Measurements from ENCODE around the gene AJM1.

The AJM1 gene

DNA sequence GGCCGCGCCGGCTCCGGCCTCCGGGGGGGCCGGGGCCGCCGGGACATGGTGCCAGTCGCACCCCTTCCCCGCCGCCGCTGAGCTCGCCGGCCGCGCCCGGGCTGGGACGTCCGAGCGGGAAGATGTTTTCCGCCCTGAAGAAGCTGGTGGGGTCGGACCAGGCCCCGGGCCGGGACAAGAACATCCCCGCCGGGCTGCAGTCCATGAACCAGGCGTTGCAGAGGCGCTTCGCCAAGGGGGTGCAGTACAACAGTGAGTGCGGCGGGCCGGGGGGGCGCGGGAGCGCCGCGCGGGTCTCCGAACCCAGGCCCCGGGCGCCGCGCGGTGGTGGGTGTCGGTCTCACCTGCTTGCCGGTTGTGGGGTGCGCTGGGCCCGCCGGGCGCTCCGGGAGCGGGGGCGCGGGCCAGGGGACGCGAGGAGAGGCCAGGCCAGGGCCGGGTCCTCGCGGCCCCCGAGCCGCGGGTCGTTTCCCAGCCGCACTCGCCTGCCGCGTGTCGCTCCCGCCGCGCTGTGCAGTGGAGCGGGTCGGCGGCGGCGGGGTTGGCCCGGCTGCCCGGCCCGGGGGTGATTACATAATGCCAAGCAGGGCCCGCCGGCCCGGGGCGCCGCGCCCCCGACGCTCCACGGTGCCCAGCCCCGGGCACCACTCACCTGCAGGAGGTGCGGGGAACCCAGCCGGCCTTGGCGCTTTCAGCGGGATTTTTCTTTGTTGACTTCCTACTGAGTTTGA, 34.0 kb upstream of the AJM1 start:
- DNase-seq (ENCODE audit: low read depth) = peak; percentile 43

DNA sequence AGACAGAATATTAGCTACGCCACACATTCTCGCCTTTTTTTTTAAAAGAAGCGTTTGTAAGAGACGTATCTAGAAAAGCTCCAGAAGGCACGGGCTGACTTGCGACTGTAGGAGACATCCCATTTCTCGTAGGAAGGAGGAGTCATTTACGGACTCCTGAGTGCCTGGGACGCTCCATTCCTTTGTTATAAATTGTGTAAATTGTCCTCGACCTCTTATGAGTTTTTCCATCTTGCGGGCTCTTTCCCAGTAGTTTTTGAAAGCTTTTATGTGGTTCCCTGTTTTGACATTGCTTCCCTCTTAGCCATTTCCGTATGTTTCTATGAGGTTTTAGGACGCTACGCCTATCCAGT, 33.5 kb upstream of the AJM1 start:
- no peak for DNase-seq (ENCODE audit: low read depth)

DNA sequence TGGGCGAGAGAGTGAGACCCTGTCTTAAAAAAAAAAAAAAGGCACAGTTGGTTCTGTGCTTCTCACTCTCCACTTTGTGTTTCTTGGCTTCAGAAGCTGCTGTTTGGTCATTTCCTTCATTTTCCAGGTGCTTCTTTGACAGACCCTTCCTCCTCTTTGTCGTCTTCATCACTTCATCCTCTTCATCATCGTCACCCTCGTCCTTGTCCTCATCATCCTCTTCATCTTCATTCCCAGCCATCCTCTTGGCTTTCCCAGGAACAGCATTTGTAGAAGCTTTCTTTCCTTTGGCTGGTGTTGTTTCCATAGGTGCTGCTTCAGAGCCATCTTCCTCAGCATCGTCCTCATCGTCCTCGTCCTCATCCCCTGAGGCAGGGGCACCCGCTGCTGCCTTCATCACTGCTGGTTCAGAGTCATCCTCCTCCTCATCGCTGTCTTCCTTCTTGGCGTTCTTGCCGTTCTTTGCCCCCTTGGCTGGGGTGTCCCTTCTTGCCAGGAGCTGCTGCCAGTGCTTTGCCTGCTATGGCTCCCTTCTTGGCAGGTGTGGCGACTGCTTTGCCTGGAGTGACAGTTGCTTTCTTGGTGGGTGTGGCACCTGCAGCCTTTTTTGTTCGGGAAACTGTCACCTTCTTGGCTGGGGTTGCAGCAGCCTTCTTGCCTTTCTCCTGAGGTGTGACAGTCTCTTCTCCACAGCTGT, 27.4 kb upstream of the AJM1 start:
- no peak for DNase-seq (ENCODE audit: low read depth)

DNA sequence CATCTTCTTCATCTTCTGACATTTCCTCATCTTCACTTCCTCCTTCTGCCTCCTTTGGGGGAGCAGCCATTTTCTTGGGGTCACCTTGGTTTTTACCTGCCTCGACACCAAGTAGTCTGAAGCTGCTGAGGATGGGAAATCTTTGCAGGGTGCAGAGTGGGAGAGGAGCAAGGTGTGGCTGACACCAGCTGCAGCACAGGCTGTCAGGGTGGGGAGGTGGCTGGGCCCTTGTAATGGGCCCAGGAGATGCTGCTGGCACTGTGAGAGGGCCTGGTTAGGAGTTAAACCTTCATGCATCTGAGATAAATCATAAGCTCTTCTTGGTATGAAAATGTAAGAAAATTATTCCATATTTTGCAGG, 26.9 kb upstream of the AJM1 start:
- DNase-seq (ENCODE audit: low read depth) = no peak

DNA sequence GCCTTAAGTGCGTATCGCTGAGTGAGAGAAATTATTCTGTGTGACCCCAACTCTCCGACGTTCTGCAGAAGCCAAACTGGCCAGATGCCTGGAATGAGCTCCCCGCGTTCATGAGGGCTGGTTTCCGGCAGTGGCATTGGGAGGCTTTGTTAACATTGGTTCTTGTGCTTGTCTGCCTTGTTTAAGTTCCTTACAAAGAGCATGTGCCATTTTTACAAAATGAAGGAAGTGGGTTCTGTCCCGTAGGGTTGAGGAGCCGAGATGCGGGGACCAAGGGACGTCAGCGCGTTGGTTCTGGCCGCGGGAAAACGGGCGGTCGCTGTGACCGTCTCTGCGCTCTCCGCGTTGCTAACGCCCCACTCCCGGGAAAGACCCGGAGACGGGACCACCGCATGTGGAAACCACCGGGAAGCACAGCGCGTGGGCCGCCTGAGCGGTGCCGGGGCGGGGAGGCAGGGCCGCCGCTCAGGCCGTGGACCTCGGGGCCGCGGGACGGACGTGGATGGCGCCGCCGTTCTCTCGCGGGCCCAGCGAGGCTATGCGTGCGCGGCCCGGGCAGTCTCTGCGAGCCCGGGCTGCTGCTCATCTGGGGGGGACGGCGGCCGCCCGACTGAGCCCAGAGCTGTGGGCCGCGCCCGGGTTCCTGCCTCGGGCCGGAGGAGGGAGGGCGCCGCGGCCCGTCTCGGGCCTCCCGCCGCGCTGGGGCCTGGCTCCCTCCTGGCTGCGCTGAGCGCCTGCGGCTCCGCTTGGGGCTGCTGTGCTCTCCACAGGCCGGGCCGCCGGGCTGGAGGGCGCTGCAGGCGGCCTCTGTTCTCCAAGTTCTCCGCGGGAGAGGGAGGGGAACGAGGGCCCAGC, 21.1 kb upstream of the AJM1 start:
- no peak for DNase-seq (ENCODE audit: low read depth)

DNA sequence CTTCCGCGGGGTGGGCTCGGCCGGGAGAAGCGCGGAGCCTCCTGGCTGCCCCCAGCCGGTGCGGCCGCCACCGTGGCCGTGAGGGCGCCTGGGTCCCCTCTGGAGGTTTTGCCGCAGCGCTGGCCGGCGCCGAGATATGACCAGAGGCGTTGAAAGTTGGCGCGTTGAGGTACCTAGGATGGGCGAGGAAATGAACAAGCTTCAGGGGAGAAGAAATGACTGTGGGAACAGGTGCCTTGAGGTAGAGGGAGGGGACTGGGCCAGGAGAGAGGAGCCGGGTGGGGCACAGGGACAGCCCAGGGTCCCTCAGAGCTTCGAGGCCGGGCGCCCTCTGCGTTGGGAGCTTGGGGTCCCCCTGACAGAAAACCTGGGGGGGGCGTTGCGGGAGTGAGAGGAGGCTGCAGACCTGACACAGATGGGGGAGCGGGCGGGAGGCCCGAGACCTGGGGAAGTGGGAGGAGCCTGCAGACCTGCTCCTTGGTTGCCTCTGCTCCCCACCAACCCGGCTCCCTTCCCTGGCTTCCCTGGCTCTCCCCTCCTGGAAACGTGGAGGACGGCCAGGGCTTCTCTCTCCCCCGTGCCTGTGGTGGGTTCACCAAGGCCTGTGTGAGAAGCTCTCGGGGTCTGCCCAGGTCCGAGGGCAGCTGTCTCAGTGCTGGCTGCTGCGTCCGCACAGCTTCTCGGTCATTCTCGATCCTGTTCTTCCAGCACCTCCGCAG, 20.3 kb upstream of the AJM1 start:
- DNase-seq (ENCODE audit: low read depth) = no peak

DNA sequence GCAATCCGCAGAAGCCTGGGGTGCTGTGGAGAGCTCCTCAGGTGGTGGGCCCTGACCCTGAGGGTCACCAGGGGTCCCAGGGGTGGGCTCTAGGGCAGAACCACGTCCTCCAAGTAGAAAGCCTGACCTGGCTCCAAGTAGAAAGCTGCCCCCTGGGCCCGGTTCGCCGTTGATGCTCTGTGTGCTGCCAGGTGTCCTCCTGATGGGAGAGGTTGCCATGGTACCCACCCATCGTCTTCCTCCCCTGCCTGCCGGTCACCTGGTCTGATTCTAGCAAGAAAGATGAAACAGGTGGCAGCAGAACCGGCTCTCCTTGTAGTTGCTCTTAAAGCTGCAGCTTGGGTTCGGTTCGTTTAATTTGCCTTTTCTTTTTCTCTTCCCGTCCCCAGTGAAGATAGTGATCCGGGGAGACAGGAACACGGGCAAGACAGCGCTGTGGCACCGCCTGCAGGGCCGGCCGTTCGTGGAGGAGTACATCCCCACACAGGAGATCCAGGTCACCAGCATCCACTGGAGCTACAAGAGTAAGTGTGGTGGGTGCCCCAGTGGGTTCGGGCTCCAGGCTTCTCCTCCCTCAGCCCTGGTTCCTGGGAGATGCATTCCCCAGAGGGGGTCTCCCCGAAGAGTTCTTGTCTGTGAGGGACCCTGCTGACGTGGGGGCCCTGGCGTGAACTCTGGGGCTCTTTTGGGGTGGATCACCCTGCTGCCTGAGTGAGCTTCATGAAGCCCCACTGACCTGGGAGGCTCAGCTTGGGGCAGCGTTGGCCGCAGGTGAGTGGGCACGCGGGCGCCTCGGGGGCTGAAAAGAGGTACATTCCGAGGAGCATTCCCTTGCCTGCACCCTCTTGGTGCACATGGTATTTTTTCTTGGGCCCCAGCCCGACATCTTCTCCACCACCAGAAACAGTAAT, 18.9 kb upstream of the AJM1 start:
- DNase-seq (ENCODE audit: low read depth) = no peak

DNA sequence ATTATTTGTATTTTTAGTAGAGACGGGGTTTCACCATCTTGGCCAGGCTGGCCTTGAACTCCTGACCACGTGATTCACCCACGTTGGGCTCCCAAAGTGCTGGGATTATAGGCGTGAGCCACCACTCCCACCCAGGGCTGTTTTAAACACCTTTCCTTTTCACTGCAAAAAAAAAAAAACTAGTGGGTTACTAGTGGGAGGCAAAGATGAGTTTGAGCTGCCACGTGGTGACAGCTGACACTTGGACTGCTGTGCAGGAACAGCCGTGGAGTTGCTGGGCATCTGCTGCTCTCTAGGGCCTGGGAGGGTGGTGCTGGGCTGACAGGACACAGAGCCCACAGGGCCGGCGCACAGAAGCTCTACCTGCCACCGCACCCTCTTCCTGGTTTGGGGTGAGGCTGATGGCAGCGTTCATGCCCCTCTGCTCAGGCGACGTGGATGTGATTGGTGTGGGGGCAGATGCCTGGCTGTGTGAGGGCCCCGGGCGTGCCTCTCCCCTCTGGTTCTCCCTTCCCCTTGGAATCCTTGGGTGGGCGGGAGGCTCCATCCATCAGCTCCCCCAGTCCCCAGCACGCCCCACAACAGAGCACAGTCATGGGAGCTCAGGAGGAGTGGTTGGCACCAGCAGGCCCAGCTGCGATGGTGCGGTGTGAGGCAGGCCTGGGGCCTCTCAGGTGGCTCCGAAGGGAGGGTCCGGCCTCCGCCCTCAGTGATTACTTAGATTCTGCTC, 17.6 kb upstream of the AJM1 start:
- no peak for DNase-seq (ENCODE audit: low read depth)

DNA sequence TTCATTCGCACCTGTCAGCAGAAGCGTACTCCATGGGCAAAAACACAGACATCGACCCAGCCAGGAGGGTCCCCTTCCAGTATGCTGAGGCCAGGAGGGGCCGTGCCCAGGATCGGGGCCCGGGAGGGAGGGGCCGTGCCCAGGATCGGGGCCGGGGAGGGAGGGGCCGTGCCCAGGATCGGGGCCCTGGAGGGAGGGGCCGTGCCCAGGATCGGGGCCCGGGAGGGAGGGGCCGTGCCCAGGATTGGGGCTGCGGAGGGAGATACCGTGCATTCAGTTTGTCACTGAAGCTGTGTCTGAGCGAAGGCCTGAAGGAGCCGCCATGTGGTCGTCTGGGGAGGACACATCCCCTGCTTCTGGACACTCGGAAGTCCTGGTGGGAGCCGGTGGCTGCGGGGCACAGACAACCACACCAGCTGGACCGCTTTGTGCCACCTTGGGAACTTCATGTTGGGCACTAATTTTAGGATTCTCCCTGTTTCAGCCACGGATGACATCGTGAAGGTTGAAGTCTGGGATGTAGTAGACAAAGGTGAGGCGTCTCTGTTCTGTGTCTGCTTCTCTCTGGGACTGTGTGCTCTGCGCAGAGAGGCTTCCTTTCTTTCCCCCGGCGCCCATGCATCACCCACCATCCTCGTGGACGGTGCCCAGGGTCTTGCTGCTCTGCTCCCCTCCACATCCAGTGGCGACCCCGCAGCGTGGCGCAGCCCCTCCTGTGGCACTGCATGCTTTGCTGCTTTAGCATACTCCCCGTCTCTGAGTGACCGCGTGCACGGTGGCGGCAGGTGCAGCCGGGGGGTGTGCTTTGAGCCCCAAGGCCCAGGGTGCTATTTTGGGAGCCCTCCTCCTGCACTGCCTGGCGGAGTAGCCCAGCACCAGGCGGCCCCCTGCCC, 16.7 kb upstream of the AJM1 start:
- DNase-seq (ENCODE audit: low read depth) = no peak

DNA sequence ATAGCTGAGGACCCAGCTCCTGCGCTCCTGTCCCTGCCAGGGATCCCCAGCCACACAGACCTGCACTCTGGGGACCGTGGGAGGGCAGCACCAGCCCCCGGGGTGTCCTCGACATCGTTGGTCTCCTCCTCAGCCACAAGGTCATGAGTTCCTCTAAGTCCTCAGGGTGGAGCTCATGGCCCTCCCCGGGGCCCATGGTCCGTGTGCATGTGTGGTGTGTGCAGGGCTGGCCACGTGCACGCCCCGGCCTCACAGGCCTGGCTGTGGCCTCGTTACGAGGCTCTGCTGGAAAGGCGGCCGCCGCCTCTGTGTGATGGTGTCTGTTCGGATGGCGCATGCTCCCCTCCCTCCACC, 16.1 kb upstream of the AJM1 start:
- DNase-seq (ENCODE audit: low read depth) = no peak

DNA sequence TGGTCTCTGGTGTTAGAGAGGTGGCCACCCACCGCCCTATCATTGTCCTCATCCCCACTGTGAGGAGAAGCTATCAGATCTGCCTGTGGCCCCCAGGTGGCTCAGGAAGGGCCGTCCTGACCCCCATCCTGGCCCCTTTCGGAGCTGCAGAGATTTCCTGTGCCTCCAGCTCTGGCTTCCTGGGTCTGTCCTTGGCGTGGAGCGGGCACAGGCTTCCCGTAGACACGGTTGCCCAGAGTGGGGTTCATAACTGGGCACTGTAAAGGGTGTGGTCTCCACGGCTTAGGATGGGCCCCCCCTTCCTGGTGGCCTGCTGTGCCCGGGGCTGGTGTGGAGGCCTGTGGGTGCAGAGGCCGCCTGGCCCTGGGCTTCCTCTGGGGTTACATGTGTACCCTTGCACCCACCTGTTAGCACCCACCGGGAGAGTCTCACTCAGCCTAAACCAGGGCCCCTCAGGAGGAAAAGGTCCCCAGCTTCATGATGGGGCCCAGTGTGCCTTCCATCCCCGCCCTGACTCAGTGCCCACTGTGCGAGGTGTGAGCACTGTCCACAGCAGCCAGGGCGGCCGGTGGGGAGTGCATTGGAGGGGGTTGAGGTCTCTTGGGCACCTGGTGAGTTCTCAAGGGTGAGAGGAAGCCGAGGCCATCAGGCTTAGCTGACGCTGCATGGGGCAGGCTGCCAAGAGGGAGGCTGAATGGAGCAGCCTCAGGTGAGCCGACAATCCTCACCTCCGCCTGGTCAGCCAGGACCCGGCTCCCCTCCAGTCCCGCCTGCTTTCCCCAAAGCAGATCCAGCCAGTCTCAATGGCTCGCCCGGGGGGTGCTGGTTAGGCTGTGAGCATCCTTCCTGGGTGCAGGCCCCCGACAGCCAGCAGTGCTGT, 15.3 kb upstream of the AJM1 start:
- no peak for DNase-seq (ENCODE audit: low read depth)

DNA sequence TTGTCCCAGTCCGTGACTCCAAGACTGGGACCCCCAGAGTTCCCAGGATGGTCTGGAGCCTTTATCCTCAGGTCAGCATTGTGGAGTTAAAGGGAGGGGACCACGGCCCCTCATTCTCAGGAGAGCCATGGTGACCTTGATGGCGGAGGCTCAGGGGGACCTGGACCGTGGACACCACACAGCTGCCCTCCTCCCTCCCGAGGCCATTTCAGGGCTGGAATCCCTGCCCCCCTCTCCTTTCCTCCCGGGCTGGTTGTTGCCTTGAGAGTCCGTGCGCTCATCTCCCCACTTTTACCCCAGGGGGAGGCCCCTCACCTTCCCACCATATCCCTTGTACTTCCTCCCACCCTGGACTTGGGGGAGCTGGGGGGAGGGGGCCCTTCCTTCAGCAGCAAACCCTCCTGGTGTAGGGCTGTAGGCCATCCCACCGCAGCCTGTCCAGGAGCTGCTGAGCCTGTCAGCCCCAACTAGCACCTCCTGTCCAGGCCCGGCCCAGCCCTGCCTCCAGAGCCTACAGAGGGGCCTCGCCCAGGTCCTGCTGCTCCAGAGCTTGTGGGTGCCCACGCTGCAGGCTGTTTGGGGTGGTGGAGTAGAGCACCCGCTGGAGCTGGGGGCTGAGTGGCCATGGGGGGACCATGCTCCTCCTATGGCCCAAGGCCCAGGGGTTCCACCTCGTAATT, 14.3 kb upstream of the AJM1 start:
- DNase-seq (ENCODE audit: low read depth) = no peak

DNA sequence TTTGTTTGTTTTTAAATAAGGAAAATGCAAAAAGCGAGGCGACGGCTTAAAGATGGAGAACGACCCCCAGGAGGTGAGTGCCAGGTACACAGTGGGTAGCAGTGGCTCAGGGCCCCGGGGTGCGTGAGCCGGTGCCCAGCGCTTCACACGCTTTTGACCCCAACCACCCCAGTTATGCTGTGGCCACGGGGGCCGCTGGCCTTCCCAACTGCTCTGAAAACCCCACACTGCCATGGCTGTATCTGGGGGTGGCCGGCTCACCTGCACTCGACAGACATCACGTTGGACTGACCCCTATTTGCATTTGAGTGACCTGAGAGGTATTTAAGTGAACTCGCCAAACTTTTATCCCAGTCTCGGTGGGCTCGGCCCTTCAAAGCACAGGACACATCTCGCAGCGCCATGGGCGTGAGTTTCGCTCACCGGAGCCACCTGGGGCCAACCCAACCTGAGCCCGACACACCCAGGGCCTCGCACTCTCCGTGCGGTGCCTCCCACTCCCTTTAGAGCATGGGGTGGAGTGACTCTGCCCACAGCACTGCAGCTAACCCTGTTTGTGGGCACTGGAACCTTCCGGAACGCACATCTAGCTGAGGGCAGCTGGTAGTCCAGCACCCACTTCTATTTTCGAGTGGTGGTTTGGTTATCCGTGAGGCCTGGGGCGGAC, 13.7 kb upstream of the AJM1 start:
- DNase-seq (ENCODE audit: low read depth) = no peak

DNA sequence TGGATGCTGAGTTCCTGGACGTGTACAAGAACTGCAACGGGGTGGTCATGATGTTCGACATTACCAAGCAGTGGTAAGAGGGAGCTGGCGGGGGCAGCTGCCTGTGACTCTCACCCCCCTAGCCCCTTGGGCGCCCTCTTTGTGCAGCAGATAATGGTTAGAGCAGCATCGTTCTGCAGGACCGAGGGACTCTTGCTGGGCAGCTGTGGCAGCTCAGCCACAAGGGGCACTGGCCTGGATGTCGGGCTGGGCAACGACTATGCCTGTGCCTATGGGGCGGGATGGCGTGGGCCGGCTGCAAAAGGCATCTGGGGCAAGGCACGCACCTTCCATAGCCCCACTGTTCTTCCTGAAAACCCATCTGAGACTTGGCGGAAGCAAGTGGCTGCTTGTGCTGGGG, 12.9 kb upstream of the AJM1 start:
- no peak for DNase-seq (ENCODE audit: low read depth)

DNA sequence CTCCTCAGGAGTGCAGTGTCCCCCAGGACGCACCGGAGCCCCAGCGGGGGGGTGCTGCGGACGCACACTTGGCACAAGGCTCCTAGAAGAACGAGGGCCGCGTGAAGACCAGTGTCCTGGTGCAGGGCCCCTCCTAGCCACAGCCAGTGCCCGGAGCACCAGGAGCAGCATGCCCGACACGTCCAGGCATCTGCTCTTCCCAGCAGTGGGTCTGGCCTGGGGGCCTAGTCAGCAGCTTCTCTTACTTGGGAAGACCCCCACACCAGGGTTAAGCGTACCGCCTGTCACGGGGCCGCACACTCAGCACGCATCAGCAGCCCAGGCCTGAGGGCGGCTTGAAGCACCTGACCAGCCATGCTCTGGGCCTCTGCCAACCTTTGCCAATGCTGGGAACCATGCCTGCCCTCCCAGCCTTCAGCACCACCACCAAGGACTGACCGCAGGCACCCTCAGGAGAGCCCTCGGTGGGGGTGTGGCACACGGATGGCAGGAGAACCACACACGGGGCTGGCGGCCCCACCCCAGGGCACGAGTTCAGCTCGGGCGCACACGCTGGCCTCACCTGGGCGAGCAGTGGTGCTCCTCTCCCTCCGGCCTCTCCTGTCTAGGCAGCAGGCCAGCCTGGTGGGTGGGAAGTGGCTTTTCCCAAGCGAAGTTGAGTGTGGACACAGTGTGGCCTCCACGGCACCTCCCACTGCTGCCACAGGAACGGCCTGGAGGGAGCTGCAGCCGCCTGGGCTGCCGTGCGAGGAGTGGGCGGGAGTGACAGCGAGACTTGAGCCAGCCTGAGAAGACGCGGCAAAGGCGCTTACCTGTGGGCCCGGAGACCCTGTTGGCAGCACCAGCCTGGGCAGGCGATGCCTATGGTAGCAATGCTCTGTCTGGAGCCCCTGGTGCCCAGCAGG, 12.0 kb upstream of the AJM1 start:
- DNase-seq (ENCODE audit: low read depth) = no peak

DNA sequence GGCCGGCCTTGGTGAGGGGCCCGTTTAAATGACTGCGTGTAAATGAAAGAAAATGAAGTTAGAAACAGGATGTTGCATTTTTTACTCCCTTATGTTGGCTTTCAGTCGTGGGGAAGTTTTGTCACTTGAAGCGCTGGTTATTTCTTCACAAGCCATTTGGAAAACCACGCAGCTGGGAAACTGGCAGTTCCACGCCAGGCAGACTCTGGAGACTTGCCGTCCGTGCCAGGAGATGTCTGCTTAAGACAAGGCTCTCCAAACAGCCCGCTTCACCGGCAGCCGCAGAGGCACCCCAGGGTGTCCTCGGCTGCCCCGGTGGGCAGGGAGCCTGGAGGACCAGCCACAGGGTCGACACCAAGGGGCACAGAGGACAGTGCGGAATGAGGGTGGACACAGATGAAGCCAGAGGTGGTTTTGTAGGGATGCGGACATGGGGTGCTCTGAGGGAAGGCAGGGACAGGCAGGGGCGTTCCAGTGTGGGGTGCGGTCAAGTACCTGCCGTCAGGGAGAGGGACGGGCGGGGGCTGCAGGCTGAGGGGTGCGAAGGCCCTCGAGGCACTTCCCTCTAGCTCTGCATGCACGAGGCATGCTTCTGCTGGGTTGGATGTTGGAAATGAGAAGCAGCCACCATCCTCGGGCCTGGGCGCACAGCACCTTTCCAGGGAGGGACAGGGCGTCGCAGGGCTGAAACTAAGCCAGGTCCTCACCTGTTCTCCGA, 11.1 kb upstream of the AJM1 start:
- no peak for DNase-seq (ENCODE audit: low read depth)
